ENCODE data around the gene VEZT.

The VEZT gene

DNA sequence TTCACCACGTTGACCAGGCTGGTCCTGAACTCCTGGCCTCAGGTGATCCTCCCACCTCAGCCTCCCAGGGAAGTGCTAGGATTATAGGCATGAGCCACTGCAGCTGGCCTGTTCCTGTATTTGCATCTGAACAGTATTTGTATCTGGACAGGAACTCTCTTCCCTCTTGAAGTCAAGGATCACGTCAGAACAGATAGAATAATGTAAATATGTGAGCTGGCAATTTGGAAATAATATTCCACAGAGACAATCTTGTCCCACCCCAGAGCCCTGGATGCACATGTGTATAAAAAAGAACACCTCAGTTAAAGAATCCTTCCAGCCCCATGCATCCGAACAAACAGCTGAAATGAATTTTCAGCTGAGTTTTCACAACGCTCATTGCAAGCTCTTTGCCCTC lies 118.3 kb downstream of the VEZT start:
- H3K27ac ChIP-seq, result no peak overlapping the region
- TF ChIP-seq CTCF (conservative IDR thresholded peaks at IDR 0.05) (no peak), ZFX (IDR thresholded peaks at IDR 0.05) (no peak)

- no peak overlapping the region for H3K27ac ChIP-seq
- peak; percentile 98 for TF ChIP-seq CTCF (conservative IDR thresholded peaks at IDR 0.05)
- no peak for TF ChIP-seq ZFX (IDR thresholded peaks at IDR 0.05)
Measured at GRCh38 chr12:95336387-95337067, 118.9 kb downstream of the VEZT start.

GRCh38 chr12:95337146-95337545 lies 119.5 kb downstream of the VEZT start:
- TF ChIP-seq ZFX (IDR thresholded peaks at IDR 0.05) (no peak), CTCF (conservative IDR thresholded peaks at IDR 0.05) (no peak)
- H3K27ac ChIP-seq, result no peak overlapping the region

DNA sequence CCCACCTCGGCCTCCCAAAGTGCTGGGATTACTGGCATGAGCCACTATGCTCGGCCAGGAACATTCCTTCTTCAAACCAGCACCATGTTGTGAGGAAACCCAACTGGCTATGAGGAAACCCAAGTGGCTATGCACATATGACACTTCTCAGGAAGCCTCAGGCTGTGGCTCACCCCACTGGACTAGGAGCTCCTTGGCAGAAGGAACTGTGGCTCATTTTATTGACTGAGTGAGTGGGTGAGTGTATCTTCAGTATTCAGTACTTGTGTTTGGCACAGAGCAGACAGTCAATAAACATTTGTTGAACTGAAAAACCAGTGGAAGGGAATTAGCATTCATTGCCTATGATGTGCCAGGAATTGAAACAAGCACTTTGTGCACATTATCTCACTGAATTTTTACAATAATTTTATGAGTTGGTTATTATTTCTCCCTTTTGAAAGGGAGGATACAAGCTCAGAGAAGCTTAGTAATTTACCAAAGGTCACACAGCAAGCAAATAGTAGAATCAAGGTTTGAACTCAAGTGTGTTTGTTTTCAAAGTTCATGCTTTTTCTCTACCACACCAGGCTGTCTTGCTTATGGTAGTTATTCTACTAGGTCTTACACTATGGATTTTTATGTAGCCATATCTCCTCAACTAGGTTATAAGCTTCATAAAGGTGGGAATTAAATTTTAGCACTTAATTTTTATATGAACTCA lies 121.6 kb downstream of the VEZT start:
- no peak overlapping the region for H3K27ac ChIP-seq
- TF ChIP-seq ZFX (IDR thresholded peaks at IDR 0.05), result no peak
- no peak for TF ChIP-seq CTCF (conservative IDR thresholded peaks at IDR 0.05)

GRCh38 chr12:95342008-95342407 lies 124.4 kb downstream of the VEZT start:
- no peak for TF ChIP-seq ZFX (IDR thresholded peaks at IDR 0.05)
- TF ChIP-seq CTCF (conservative IDR thresholded peaks at IDR 0.05), result no peak
- no peak overlapping the region for H3K27ac ChIP-seq

DNA sequence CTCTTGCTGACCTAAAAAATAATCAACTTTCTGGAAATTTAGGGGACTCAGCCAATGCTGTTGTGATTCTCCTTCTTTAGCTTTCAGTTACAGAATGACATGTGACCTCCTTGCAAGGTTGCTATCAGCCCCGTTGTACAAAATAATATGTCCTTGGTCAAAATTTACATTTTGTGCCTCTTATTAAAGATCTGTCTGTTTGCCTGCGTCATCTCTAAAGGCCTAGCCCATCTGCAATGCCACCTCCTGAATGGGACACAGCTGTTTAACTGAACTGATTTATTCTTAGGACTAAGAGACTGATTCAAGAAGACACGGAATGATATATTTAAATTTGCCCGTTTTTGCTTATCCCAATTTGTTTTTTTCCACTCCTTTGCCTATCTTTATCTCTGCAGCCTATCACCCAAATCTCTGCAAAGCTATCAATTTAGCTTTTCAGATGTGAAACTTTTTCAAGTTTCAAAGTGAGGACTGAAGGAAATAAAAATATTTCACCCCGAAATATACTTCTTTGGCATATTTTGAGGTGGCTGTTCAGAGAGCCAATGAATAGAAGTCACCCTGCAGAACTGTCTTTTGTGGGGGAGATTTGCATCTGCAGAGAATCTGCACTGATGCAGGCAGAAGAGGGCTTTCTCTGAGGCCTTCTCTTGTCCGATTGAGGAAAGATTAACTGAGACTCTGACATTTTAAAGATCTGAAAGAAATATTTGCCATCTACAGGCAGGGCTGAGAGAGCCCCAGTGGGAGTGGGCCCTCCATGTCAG lies 126.0 kb downstream of the VEZT start:
- H3K27ac ChIP-seq, result no peak overlapping the region
- TF ChIP-seq ZFX (IDR thresholded peaks at IDR 0.05), result no peak
- TF ChIP-seq CTCF (conservative IDR thresholded peaks at IDR 0.05), result no peak

- TF ChIP-seq ZFX (IDR thresholded peaks at IDR 0.05) (no peak), CTCF (conservative IDR thresholded peaks at IDR 0.05) (no peak)
- H3K27ac ChIP-seq, result no peak overlapping the region
Measured at GRCh38 chr12:95349291-95349690, 131.7 kb downstream of the VEZT start.

Data from C4-2B (cell line).